ENCODE measurements around the gene INSR. TPM values are rescaled to one million over a fixed set of nuclear protein-coding genes. Genes with fewer than 3 reads are reported as not detected.
A peak's percentile ranks its signal among the peaks of the same experiment; 100 is the strongest.

The INSR gene
- total and polyA plus RNA-seq, 2 of the 8 experiments (the other 6 are each of a cell fraction or from before 2014, with no cell fraction given), result 13.1 to 48.7 TPM

DNA sequence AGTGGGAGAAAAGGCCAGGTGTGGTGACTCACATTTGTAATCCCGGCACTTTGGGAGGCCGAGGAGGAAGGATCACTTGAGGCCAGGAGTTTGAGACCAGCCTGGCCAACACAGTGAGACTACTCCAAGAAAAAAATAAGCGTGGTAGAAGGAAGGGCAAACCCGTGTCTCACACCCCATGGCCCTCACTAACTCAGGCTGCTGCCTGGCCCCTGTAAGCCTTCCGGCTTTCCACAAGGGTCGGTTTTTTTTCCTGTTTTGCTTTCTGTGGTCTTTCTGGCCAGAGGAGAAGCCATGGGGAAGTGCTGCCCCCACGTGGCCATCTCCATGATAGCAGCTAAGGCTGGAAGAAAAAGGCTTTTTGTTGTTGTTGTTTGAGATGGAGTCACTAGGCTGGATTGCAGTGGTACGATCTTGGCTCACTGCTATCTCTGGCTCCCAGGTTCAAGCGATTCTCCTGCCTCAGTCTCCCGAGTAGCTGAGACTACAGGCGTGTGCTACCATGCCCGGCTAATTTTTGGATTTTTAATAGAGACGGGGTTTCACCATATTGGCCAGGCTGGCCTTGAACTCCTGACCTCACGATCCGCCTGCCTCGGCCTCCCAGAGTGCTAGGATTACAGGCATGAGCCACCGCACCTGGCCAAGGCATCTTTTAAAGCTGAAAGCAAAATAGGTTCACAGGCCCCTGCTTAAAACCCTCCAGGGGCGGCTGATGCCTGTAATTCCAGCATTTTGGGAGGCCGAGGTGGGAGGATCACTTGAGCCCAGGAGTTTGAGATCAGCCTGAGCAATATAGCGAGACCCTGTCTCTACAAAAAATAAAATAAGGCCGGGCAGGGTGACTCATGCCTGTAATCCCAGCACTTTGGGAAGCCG is 47.0 kb upstream of the INSR start (continued):
- TF ChIP-seq, protein P1, sequence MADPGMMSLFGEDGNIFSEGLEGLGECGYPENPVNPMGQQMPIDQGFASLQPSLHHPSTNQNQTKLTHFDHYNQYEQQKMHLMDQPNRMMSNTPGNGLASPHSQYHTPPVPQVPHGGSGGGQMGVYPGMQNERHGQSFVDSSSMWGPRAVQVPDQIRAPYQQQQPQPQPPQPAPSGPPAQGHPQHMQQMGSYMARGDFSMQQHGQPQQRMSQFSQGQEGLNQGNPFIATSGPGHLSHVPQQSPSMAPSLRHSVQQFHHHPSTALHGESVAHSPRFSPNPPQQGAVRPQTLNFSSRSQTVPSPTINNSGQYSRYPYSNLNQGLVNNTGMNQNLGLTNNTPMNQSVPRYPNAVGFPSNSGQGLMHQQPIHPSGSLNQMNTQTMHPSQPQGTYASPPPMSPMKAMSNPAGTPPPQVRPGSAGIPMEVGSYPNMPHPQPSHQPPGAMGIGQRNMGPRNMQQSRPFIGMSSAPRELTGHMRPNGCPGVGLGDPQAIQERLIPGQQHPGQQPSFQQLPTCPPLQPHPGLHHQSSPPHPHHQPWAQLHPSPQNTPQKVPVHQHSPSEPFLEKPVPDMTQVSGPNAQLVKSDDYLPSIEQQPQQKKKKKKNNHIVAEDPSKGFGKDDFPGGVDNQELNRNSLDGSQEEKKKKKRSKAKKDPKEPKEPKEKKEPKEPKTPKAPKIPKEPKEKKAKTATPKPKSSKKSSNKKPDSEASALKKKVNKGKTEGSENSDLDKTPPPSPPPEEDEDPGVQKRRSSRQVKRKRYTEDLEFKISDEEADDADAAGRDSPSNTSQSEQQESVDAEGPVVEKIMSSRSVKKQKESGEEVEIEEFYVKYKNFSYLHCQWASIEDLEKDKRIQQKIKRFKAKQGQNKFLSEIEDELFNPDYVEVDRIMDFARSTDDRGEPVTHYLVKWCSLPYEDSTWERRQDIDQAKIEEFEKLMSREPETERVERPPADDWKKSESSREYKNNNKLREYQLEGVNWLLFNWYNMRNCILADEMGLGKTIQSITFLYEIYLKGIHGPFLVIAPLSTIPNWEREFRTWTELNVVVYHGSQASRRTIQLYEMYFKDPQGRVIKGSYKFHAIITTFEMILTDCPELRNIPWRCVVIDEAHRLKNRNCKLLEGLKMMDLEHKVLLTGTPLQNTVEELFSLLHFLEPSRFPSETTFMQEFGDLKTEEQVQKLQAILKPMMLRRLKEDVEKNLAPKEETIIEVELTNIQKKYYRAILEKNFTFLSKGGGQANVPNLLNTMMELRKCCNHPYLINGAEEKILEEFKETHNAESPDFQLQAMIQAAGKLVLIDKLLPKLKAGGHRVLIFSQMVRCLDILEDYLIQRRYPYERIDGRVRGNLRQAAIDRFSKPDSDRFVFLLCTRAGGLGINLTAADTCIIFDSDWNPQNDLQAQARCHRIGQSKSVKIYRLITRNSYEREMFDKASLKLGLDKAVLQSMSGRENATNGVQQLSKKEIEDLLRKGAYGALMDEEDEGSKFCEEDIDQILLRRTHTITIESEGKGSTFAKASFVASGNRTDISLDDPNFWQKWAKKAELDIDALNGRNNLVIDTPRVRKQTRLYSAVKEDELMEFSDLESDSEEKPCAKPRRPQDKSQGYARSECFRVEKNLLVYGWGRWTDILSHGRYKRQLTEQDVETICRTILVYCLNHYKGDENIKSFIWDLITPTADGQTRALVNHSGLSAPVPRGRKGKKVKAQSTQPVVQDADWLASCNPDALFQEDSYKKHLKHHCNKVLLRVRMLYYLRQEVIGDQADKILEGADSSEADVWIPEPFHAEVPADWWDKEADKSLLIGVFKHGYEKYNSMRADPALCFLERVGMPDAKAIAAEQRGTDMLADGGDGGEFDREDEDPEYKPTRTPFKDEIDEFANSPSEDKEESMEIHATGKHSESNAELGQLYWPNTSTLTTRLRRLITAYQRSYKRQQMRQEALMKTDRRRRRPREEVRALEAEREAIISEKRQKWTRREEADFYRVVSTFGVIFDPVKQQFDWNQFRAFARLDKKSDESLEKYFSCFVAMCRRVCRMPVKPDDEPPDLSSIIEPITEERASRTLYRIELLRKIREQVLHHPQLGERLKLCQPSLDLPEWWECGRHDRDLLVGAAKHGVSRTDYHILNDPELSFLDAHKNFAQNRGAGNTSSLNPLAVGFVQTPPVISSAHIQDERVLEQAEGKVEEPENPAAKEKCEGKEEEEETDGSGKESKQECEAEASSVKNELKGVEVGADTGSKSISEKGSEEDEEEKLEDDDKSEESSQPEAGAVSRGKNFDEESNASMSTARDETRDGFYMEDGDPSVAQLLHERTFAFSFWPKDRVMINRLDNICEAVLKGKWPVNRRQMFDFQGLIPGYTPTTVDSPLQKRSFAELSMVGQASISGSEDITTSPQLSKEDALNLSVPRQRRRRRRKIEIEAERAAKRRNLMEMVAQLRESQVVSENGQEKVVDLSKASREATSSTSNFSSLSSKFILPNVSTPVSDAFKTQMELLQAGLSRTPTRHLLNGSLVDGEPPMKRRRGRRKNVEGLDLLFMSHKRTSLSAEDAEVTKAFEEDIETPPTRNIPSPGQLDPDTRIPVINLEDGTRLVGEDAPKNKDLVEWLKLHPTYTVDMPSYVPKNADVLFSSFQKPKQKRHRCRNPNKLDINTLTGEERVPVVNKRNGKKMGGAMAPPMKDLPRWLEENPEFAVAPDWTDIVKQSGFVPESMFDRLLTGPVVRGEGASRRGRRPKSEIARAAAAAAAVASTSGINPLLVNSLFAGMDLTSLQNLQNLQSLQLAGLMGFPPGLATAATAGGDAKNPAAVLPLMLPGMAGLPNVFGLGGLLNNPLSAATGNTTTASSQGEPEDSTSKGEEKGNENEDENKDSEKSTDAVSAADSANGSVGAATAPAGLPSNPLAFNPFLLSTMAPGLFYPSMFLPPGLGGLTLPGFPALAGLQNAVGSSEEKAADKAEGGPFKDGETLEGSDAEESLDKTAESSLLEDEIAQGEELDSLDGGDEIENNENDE (IDR thresholded peaks at IDR 0.05; ENCODE audit: insufficient replicate concordance, low read length), result no peak
- TF ChIP-seq JUN (IDR thresholded peaks at IDR 0.05; ENCODE audit: low read depth, low read length) (no peak), GABPA (IDR thresholded peaks at IDR 0.05; ENCODE audit: borderline replicate concordance, insufficient read depth, low read length) (no peak), CEBPB (IDR thresholded peaks at IDR 0.05; ENCODE audit: low read depth, low read length) (no peak), CTBP2 (IDR thresholded peaks at IDR 0.05; ENCODE audit: borderline replicate concordance, insufficient read depth, insufficient read length, low read length) (no peak)
- TF ChIP-seq, protein P2, sequence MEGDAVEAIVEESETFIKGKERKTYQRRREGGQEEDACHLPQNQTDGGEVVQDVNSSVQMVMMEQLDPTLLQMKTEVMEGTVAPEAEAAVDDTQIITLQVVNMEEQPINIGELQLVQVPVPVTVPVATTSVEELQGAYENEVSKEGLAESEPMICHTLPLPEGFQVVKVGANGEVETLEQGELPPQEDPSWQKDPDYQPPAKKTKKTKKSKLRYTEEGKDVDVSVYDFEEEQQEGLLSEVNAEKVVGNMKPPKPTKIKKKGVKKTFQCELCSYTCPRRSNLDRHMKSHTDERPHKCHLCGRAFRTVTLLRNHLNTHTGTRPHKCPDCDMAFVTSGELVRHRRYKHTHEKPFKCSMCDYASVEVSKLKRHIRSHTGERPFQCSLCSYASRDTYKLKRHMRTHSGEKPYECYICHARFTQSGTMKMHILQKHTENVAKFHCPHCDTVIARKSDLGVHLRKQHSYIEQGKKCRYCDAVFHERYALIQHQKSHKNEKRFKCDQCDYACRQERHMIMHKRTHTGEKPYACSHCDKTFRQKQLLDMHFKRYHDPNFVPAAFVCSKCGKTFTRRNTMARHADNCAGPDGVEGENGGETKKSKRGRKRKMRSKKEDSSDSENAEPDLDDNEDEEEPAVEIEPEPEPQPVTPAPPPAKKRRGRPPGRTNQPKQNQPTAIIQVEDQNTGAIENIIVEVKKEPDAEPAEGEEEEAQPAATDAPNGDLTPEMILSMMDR (IDR thresholded peaks at IDR 0.05; ENCODE audit: control extremely low read depth in 1 of 3, insufficient read depth in 1 of 3, low read depth in 1 of 3, low read length in 3 of 3), result peak; percentile 73 to 97 (median 93)

Measured in H1 (cell line).